Trophoblast cell (in vitro differentiated cells and primary cell): ENCODE measurements around the gene SERTM1.

Experiments
- DNase-seq, 2 donors: peaks; one replicate each; pipeline ENCODE4 v3.0.0-alpha.2; 2016
- H2AFZ ChIP-seq: 2 replicates; pipeline ENCODE4 v1.6.1; 2013; ENCODE audit warnings: low read length, moderate library complexity, mild to moderate bottlenecking; ENCODE audit not compliant: insufficient read depth, poor library complexity
- H2AK5ac ChIP-seq: 2 replicates; pipeline ENCODE4 v1.6.1; 2013; ENCODE audit warnings: mild to moderate bottlenecking, low read length
- H2BK120ac ChIP-seq: 2 replicates; pipeline ENCODE4 v1.6.1; 2013; ENCODE audit warnings: low read length, mild to moderate bottlenecking, moderate library complexity; ENCODE audit not compliant: insufficient read depth, poor library complexity
- H2BK12ac ChIP-seq: 2 replicates; pipeline ENCODE4 v1.6.1; 2013; ENCODE audit warnings: mild to moderate bottlenecking, low read length, moderate library complexity
- H2BK5ac ChIP-seq: 2 replicates; pipeline ENCODE4 v1.6.1; 2013; ENCODE audit warnings: low read length, low read depth, moderate library complexity, mild to moderate bottlenecking; ENCODE audit not compliant: poor library complexity
- H3K14ac ChIP-seq: 2 replicates; pipeline ENCODE4 v1.6.1; 2013; ENCODE audit warnings: mild to moderate bottlenecking, low read length
- H3K18ac ChIP-seq: 2 replicates; pipeline ENCODE4 v1.6.1; 2013; ENCODE audit warnings: mild to moderate bottlenecking, low read length
- H3K23ac ChIP-seq: 2 replicates; pipeline ENCODE4 v1.6.1; 2013; ENCODE audit warnings: low read length
- H3K27ac ChIP-seq: 2 replicates; pipeline ENCODE4 v1.5.1; 2013; ENCODE audit warnings: low read depth, mild to moderate bottlenecking, inconsistent platforms, low read length, moderate library complexity
- H3K27me3 ChIP-seq: 2 replicates; pipeline ENCODE4 v1.6.1; 2013; ENCODE audit warnings: inconsistent platforms, mild to moderate bottlenecking, low read length, moderate library complexity; ENCODE audit not compliant: insufficient read depth
- H3K36me3 ChIP-seq, 2 experiments: 1 replicate in 1 of 2; 2 replicates in 1 of 2; pipeline ENCODE4 v1.6.1; 2013; ENCODE audit warnings: low read length in 2 of 2, mild to moderate bottlenecking in 2 of 2, moderate library complexity in 1 of 2; ENCODE audit not compliant: insufficient read depth in 2 of 2, control insufficient read depth in 1 of 2
- H3K4ac ChIP-seq: 2 replicates; pipeline ENCODE4 v1.6.1; 2013; ENCODE audit warnings: low read depth, mild to moderate bottlenecking, low read length, moderate library complexity
- H3K4me1 ChIP-seq, 2 experiments: 1 replicate in 1 of 2; 2 replicates in 1 of 2; pipeline ENCODE4 v1.6.1; 2013; ENCODE audit warnings: low read length in 2 of 2, mild to moderate bottlenecking in 2 of 2, moderate library complexity in 1 of 2; ENCODE audit not compliant: insufficient read depth in 2 of 2, control insufficient read depth in 1 of 2
- H3K4me2 ChIP-seq: 2 replicates; pipeline ENCODE4 v1.6.1; 2013; ENCODE audit warnings: inconsistent platforms, mild to moderate bottlenecking, low read length, moderate library complexity
- H3K4me3 ChIP-seq: 2 replicates; pipeline ENCODE4 v1.5.1; 2013; ENCODE audit warnings: mild to moderate bottlenecking, low read depth, low read length, inconsistent platforms
- H3K79me1 ChIP-seq: one replicate; pipeline ENCODE4 v1.6.1; 2013; ENCODE audit warnings: low read length
- H3K79me2 ChIP-seq: 2 replicates; pipeline ENCODE4 v1.6.1; 2013; ENCODE audit warnings: low read length, mild to moderate bottlenecking; ENCODE audit not compliant: control insufficient read depth, insufficient read depth, poor library complexity
- H3K9ac ChIP-seq: 2 replicates; pipeline ENCODE4 v1.6.1; 2013; ENCODE audit warnings: mild to moderate bottlenecking, low read length
- H3K9me3 ChIP-seq: 2 replicates; pipeline ENCODE4 v1.6.1; 2013; ENCODE audit warnings: low read depth, mild to moderate bottlenecking, control low read depth, inconsistent platforms, low read length; ENCODE audit not compliant: insufficient read depth
- H4K12ac ChIP-seq: 2 replicates; pipeline ENCODE4 v1.6.1; 2013; ENCODE audit warnings: low read depth, mild to moderate bottlenecking, low read length, moderate library complexity
- H4K8ac ChIP-seq: 2 replicates; pipeline ENCODE4 v1.6.1; 2013; ENCODE audit warnings: low read depth, mild to moderate bottlenecking, low read length, moderate library complexity
- H4K91ac ChIP-seq: one replicate; pipeline ENCODE4 v1.6.1; 2013; ENCODE audit warnings: low read depth, mild to moderate bottlenecking, low read length, moderate library complexity
- WGBS: extraction: QIAGEN DNeasy Blood & Tissue Kit; methylation state at CpG from one replicate; pipeline ENCODE4 v1.1.7; 2013; ENCODE audit warnings: missing lambda C conversion rate; ENCODE audit not compliant: insufficient read length, insufficient coverage; ENCODE audit errors: extremely low coverage; 5-methylcytosine and 5-hydroxymethylcytosine counted together

SERTM1 gene

DNA sequence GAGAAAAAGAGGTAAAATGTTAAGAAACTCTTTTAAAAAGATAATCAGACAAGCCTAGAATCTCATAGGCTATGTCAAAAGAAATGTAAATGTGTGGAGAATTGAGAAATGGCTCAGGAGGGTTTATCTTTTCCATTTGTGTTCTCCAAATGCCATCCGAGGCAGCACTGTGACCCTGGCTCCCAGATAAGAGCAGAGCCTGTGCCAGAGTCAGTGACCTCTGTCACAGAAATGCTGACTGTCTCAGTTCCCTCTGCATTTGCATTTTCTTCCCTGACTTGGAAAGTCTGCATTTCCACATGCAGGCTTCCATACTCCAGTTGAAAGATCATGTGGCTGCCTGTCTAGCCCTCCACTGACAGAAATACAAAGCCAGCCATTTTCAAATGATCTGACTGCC is 42.0 kb downstream of the SERTM1 start:
- H3K36me3 ChIP-seq: no peaks in the 10 kb centered on the region
- no peaks in the 10 kb centered on the region for H3K79me2 ChIP-seq
- H3K79me1 ChIP-seq: peaks cover 4% of the 10 kb centered on the region
- H3K4me3 ChIP-seq: no peak overlapping the region
- no peak overlapping the region for H3K4me2 ChIP-seq
- H2BK12ac ChIP-seq: no peak overlapping the region
- H3K9ac ChIP-seq: no peak overlapping the region
- H3K27me3 ChIP-seq: no peaks in the 10 kb centered on the region
- peak in 1 of 2 donors; percentile 58 for DNase-seq
- no peak overlapping the region for H3K4ac ChIP-seq
- no peak overlapping the region for H2AFZ ChIP-seq
- peaks cover 6 to 7% of the 10 kb centered on the region in 2 experiments for H3K4me1 ChIP-seq
- no peak overlapping the region for H2BK5ac ChIP-seq
- H4K91ac ChIP-seq: no peak overlapping the region
- H3K18ac ChIP-seq: no peak overlapping the region
- no CpG with 5 or more reads among the region's 1 CpG for WGBS
- H3K27ac ChIP-seq: peak overlapping the region; percentile 30
- no peak overlapping the region for H3K23ac ChIP-seq
- H4K8ac ChIP-seq: no peak overlapping the region
- no peak overlapping the region for H4K12ac ChIP-seq
- no peak overlapping the region for H2AK5ac ChIP-seq
- H3K9me3 ChIP-seq: no peaks in the 10 kb centered on the region
- H3K14ac ChIP-seq: no peak overlapping the region
- H2BK120ac ChIP-seq: no peak overlapping the region

DNA sequence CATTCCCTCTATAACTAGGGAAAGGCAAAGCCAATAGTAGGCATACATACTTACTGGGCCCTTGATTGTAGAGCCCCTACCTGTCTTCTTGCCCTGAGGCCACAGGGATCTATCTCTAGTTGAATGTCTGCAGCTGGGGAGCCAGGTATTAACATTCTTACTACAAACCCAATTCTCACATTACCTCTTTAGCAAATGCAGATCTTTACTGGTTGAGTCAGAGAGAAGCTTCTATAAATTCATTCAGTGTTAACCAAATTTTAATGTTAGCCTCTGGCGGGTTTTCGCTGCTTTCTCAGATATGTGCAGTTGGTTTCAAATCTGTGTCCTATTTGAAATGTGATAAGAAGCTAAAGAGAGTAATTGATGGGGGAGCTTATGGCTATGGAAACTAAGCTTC is 43.2 kb downstream of the SERTM1 start:
- Histone ChIP-seq H3K9ac (no peak overlapping the region), H3K9me3 (no peaks in the 10 kb centered on the region), H3K36me3 (no peaks in the 10 kb centered on the region), H2AFZ (no peak overlapping the region), H2AK5ac (no peak overlapping the region), H4K91ac (no peak overlapping the region), H3K79me1 (peaks cover 4% of the 10 kb centered on the region), H3K4me3 (no peak overlapping the region), H4K8ac (no peak overlapping the region), H3K27me3 (no peaks in the 10 kb centered on the region), H3K18ac (no peak overlapping the region), H3K4me1 (peaks cover 6 to 7% of the 10 kb centered on the region in 2 experiments), H2BK5ac (no peak overlapping the region), H3K4ac (no peak overlapping the region), H3K14ac (no peak overlapping the region), H3K4me2 (no peak overlapping the region), H3K23ac (no peak overlapping the region), H2BK120ac (no peak overlapping the region), H2BK12ac (no peak overlapping the region), H4K12ac (no peak overlapping the region), H3K27ac (no peak overlapping the region), H3K79me2 (no peaks in the 10 kb centered on the region)
- no CpG with 5 or more reads among the region's 2 CpGs for WGBS
- DNase-seq: no peak

- H3K9ac ChIP-seq: no peak overlapping the region
- H3K4ac ChIP-seq: no peak overlapping the region
- H3K27ac ChIP-seq: no peak overlapping the region
- no peak overlapping the region for H2AK5ac ChIP-seq
- WGBS: no CpG with 5 or more reads among the region's 3 CpGs
- H2BK120ac ChIP-seq: no peak overlapping the region
- H3K79me2 ChIP-seq: no peaks in the 10 kb centered on the region
- peaks cover 2% of the 10 kb centered on the region for H3K9me3 ChIP-seq
- H3K4me3 ChIP-seq: no peak overlapping the region
- H4K8ac ChIP-seq: no peak overlapping the region
- no peak overlapping the region for H2BK12ac ChIP-seq
- H3K18ac ChIP-seq: no peak overlapping the region
- H3K4me1 ChIP-seq: peaks cover 4 to 6% of the 10 kb centered on the region in 2 experiments
- H3K4me2 ChIP-seq: no peak overlapping the region
- H4K12ac ChIP-seq: no peak overlapping the region
- no peak overlapping the region for H4K91ac ChIP-seq
- no peaks in the 10 kb centered on the region for H3K36me3 ChIP-seq
- no peak overlapping the region for H3K14ac ChIP-seq
- H2BK5ac ChIP-seq: no peak overlapping the region
- peaks cover 4% of the 10 kb centered on the region for H3K79me1 ChIP-seq
- H3K27me3 ChIP-seq: no peaks in the 10 kb centered on the region
- no peak overlapping the region for H3K23ac ChIP-seq
- no peak for DNase-seq
- no peak overlapping the region for H2AFZ ChIP-seq
Measured at GRCh38 chr13:36717966-36718545, 44.2 kb downstream of the SERTM1 start.

DNA sequence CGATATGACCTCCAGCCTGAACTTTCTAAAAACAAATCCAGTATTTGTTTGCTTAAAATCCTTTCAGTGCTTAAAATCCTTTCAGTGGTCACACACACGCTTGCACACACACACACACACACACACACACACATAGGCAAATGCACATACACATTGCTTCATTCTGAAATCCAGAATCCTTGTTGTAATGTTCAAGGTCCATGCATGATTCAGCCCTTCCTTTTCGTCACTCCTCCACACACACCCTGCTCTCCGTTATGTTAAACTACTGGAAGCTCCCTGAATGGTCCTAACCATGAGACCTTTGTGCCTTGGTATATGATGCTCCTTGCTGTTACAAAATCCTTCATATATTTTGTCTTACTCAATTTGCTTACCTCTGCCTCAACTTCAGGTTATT is 44.9 kb downstream of the SERTM1 start:
- H3K79me1 ChIP-seq: peaks cover 4% of the 10 kb centered on the region
- H3K14ac ChIP-seq: no peak overlapping the region
- no peak overlapping the region for H3K4ac ChIP-seq
- no peak overlapping the region for H4K12ac ChIP-seq
- H3K18ac ChIP-seq: no peak overlapping the region
- H3K27ac ChIP-seq: no peak overlapping the region
- H3K36me3 ChIP-seq: no peaks in the 10 kb centered on the region
- no peak for DNase-seq
- H2BK12ac ChIP-seq: no peak overlapping the region
- no peak overlapping the region for H3K9ac ChIP-seq
- no peak overlapping the region for H3K4me3 ChIP-seq
- peaks cover 4 to 6% of the 10 kb centered on the region in 2 experiments for H3K4me1 ChIP-seq
- peaks cover 2% of the 10 kb centered on the region for H3K9me3 ChIP-seq
- no peak overlapping the region for H2BK120ac ChIP-seq
- H2AFZ ChIP-seq: no peak overlapping the region
- H4K91ac ChIP-seq: no peak overlapping the region
- H3K27me3 ChIP-seq: no peaks in the 10 kb centered on the region
- H2BK5ac ChIP-seq: no peak overlapping the region
- no CpG with 5 or more reads among the region's 4 CpGs for WGBS
- H3K79me2 ChIP-seq: no peaks in the 10 kb centered on the region
- H4K8ac ChIP-seq: no peak overlapping the region
- no peak overlapping the region for H3K4me2 ChIP-seq
- no peak overlapping the region for H2AK5ac ChIP-seq
- H3K23ac ChIP-seq: no peak overlapping the region
